ENCODE data around the gene RAB21.

RAB21 gene

DNA sequence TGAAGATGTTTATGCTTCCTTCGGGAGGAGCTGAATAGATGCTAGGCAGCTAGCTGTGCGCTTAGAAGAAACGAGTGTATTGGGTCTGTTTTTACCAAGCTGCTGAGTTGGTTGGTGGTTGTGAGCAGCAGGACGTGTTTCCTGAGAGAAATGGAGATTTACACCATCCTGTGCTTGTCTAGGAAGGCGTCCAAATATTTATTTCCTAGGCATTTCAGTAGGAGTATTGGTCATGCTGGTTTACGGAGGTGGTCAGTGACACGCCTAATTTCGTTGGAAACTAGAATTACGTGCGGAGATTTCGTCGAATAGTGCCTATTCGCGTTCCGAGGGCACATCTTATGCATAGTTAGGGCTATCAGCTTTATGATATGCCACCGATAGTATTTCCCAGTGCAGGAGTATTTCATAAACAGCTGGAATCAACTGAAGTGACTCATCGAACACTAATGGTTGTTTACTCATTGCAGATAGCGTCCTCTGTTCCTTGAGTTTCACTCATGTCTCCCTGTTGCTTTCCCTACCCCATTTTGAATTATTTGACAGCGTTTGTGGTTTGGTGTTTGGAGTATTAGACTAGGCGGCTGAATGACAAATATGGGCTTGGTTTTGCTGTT is 85.7 kb downstream of the RAB21 start:
- TF ChIP-seq, protein P1, sequence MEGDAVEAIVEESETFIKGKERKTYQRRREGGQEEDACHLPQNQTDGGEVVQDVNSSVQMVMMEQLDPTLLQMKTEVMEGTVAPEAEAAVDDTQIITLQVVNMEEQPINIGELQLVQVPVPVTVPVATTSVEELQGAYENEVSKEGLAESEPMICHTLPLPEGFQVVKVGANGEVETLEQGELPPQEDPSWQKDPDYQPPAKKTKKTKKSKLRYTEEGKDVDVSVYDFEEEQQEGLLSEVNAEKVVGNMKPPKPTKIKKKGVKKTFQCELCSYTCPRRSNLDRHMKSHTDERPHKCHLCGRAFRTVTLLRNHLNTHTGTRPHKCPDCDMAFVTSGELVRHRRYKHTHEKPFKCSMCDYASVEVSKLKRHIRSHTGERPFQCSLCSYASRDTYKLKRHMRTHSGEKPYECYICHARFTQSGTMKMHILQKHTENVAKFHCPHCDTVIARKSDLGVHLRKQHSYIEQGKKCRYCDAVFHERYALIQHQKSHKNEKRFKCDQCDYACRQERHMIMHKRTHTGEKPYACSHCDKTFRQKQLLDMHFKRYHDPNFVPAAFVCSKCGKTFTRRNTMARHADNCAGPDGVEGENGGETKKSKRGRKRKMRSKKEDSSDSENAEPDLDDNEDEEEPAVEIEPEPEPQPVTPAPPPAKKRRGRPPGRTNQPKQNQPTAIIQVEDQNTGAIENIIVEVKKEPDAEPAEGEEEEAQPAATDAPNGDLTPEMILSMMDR (IDR thresholded peaks at IDR 0.05; ENCODE audit: extremely low read depth, insufficient read depth, missing control alignments), result no peak
- in situ Hi-C loops (cut with MboI; ENCODE audit: low pct_unique_long_range_greater_than_20kb, low sequenced_read_pairs, unreplicated experiment), result no loop called here
- no peak for DNase-seq (ENCODE audit: low spot score)

DNA sequence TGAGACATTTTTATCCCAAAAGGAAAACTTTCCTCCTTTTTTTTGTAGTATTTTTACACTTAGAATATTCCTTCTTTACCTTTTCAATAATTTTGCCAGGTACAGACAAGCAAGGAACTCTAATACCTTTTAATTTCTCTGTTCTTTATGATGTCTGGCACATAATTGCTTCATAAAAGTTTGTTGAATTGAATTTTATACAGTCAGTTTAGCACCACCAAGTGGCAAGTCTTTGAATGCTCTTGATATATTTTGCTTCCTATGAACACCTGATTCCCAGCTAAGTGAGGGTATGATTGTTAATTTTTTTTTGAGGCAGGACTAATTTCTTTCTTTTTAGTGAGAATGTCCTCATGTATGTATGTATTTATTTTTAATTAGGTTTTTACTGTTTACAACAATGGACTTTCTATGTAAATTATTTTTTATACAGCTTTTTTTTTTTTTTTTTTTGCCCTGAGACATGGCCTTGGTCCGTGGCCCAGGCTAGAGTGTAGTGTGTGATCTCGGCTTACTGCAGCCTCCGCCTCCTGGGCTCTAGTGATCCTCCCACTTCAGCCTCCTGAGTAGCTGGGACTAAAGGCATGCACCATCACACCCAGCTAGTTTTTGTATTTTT is 91.8 kb downstream of the RAB21 start:
- in situ Hi-C loops (cut with MboI; ENCODE audit: low pct_unique_long_range_greater_than_20kb, low sequenced_read_pairs, unreplicated experiment), result no loop called here
- no peak for DNase-seq (ENCODE audit: low spot score)

DNA sequence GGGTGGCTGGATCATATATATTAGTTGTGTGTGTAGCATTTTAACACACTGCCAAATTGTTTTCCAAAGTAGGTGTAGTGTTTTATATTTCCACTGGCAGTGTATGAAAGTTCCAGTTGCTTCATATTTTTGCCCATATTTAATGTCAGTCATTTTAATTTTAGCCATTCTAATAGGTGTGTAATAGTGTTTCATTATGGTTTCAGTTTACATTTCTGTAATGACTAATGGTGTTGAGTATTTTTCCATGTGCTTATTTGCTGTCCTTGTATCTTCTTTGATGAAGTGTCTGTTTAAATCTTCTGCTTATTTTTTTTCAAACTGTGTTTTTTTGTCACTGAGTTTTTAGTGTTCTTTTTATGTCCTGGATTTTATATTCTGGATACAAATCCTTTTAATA is 93.5 kb downstream of the RAB21 start:
- no peak for DNase-seq (ENCODE audit: low spot score)
- in situ Hi-C loops (cut with MboI; ENCODE audit: low pct_unique_long_range_greater_than_20kb, low sequenced_read_pairs, unreplicated experiment), result no loop called here
- TF ChIP-seq, protein P1 (IDR thresholded peaks at IDR 0.05; ENCODE audit: extremely low read depth, insufficient read depth, missing control alignments), result no peak

More for the DNA sequence above, 91.8 kb downstream of the RAB21 start:
- TF ChIP-seq, protein P1 (IDR thresholded peaks at IDR 0.05; ENCODE audit: extremely low read depth, insufficient read depth, missing control alignments), result peak; percentile 51

DNA sequence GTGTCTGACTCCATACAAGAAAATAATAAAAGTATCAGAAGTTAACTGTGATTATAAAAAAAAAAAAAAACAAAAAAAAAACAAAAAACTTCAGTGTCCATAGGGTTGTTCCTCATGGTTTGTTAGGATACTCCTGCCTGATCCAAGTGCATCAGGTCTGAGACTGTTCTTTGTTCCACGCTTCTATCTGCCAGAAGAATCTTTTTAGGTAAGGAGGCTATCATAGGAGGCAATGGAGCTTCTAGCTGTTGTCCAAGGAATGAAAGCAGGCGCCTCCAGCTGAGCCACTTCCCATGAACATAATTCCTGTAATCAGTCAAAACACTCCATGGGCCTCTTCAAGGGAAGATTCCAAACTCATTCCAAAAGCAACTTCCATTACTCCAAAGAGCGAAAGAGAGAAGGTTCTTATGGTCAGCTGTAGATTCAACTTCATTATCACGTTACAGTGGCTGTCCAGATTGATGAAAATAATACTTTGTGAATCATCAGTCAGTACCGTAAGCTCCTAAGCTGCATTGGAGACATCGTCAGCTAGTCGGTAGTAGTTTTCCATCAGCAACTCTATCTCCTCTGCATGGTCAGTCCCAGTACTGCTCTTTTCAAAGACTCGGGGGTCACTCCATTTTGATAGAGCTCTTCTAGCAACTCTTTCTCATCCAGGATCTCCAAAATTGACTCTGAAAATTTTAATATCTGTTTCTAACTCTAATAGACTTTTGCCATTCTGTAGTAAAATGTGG is 94.6 kb downstream of the RAB21 start:
- DNase-seq (ENCODE audit: low spot score), result no peak
- TF ChIP-seq, protein P1 (IDR thresholded peaks at IDR 0.05; ENCODE audit: extremely low read depth, insufficient read depth, missing control alignments), result no peak
- in situ Hi-C loops (cut with MboI; ENCODE audit: low pct_unique_long_range_greater_than_20kb, low sequenced_read_pairs, unreplicated experiment), result no loop called here
